LHCN-M2 (cell line): ENCODE results near the gene USP34. TPM values are rescaled to one million over a fixed set of nuclear protein-coding genes. Genes with fewer than 3 reads are reported as not detected.
A peak's percentile ranks its signal among the peaks of the same experiment; 100 is the strongest.
"Not testable (repeated sequence)": the region's sequence is repeated elsewhere in the genome, so short reads cannot be mapped to it uniquely, and the experiment has no call there.

Experiments
- DNase-seq: peaks from one replicate; pipeline ENCODE4 v3.0.0-alpha.2; 2012; ENCODE audit warnings: low read depth
- total RNA-seq: library from RNA; depleted of rRNA; stranded (reverse); fragments of >200 nt; gene quantifications from 2 replicates; pipeline ENCODE4 v1.2.3, GENCODE V29; 2014; rRNA removed

USP34 gene
- total RNA-seq, 1 experiment from 2014 or later, result 73.7 TPM

- no peak for DNase-seq
Measured at GRCh38 chr2:61157371-61158003, 313.4 kb downstream of the USP34 start.

DNA sequence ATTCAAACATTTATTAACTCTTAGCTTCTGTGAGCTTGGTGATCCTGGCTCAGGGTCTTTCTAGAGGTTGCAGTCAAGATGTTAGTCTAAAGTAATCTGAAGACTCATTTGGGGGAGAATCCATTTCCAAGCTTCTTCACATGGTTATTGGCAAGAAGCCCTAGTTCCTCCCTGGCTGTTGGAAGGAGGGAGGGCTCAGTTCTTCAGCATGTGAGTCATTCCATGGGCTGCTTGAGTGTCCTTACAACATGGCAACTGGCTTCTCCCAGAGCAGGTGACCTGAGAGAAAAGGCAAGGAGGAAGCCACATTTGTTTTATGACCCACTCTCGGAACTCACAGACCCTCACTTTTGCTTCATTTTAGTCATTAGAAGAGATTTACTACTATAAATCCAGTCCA lies 319.5 kb downstream of the USP34 start:
- DNase-seq, result peak; percentile 64

- no peak for DNase-seq
Measured at GRCh38 chr2:61149074-61149473, 321.8 kb downstream of the USP34 start.

GRCh38 chr2:61148091-61148490 lies 322.8 kb downstream of the USP34 start:
- not testable (repeated sequence) for DNase-seq

DNA sequence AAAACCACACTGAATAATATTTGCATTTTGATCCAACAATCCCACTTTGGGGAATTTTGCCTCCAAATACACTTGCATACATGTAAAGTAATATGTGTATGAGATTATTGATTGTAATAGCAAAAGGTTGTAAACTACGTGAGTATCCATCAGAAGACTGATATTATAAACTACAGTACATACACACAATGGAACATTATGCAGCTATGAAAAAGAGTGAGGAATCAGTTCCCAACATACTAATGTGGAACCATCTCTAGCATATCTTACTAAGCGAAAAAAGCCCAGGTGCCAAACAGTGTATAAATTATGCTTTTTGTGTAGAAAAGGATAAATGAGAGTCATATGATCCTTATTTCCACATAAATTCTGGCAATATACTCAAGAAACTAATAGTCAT lies 324.9 kb downstream of the USP34 start:
- no peak for DNase-seq

GRCh38 chr2:61144697-61145268 lies 326.1 kb downstream of the USP34 start:
- peak; percentile 98 for DNase-seq

- DNase-seq, result no peak
Measured at GRCh38 chr2:61141151-61141550, 329.7 kb downstream of the USP34 start.

DNA sequence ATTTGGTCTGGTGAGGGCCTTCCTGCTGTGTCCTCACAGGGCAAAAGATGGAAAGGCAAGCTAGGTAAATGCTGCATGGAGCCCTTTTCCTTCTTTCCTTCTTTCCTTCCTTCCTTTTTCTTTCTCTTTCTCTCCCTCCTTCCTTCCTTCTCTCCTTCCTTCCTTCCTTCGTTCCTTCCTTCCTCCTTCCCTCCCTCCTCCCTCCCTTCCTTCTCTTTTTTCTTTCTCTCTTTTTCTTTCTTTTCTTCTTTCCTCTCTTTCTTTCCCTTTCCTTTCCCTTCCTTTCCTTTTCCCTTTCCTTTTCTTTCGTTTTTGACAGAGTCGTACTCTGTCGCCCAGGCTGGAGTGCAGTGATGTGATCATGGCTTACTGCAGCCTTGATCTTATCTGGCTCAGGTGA lies 332.0 kb downstream of the USP34 start:
- no peak for DNase-seq

Other genes with a start within 250 kb of the USP34 start
- gene XPO1, start 67.3 kb upstream of the USP34 start, total RNA-seq, result 187 and 191 TPM in 2 replicates